ENCODE data around the gene DGKB. TPM values are rescaled to one million over a fixed set of nuclear protein-coding genes. Genes with fewer than 3 reads are reported as not detected.

The DGKB gene
- total RNA-seq, 2 donors from 2014 or later = 0.44 to 0.63 TPM

DNA sequence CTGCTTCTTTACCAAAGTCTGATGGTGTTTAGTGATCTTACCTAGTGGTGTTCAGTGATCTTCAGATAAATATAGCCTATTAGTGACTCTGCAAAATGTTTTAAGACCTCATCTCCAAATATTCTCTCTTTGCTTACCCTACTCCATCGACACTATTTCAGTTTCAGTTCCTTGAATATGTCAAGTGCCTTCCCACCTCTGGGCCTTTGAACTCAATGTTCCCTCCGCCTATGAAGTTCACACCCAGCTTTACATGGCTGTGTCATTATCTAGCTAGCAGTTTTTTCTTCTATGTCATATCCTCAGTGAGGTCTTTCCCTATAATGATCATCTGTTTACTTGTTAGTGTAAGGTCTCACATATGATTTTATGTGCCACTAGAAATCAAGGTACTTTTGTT, 322.6 kb downstream of the DGKB start:
- Histone ChIP-seq H3K9me3 (peaks cover 0 to 7% of the 10 kb centered on the region in 2 donors), H3K4me1 (no peaks in the 10 kb centered on the region), H3K27me3 (no peaks in the 10 kb centered on the region), H3K27ac (no peak overlapping the region), H3K36me3 (no peaks in the 10 kb centered on the region), H3K4me3 (no peak overlapping the region)
- TF ChIP-seq, protein P1, sequence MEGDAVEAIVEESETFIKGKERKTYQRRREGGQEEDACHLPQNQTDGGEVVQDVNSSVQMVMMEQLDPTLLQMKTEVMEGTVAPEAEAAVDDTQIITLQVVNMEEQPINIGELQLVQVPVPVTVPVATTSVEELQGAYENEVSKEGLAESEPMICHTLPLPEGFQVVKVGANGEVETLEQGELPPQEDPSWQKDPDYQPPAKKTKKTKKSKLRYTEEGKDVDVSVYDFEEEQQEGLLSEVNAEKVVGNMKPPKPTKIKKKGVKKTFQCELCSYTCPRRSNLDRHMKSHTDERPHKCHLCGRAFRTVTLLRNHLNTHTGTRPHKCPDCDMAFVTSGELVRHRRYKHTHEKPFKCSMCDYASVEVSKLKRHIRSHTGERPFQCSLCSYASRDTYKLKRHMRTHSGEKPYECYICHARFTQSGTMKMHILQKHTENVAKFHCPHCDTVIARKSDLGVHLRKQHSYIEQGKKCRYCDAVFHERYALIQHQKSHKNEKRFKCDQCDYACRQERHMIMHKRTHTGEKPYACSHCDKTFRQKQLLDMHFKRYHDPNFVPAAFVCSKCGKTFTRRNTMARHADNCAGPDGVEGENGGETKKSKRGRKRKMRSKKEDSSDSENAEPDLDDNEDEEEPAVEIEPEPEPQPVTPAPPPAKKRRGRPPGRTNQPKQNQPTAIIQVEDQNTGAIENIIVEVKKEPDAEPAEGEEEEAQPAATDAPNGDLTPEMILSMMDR (IDR thresholded peaks at IDR 0.05) = no peak
- no peak for DNase-seq (ENCODE audit: low spot score)

DNA sequence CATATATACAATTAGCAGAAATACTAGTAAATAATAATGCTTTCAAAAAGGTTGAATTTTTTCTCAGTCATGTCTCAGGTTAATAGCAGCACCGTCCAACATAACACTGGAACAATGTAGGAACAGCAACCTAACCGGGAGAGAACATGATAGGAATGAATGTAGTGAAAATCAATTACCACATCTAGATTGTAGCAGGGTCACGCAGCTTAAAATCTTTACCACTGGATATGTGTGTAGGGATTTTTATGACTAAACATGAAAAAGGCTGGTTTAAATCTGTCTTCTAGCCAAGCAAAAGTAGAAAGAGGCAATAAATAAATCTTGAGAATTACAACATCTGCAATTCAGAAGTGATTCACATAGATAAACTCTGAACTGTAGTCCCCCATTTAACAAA, 326.0 kb downstream of the DGKB start:
- Histone ChIP-seq H3K4me3 (no peak overlapping the region), H3K9me3 (no peaks in the 10 kb centered on the region), H3K36me3 (no peaks in the 10 kb centered on the region), H3K4me1 (no peaks in the 10 kb centered on the region), H3K27ac (no peak overlapping the region), H3K27me3 (no peaks in the 10 kb centered on the region)
- no peak for DNase-seq (ENCODE audit: low spot score)
- TF ChIP-seq, protein P1 (IDR thresholded peaks at IDR 0.05) = no peak

DNA sequence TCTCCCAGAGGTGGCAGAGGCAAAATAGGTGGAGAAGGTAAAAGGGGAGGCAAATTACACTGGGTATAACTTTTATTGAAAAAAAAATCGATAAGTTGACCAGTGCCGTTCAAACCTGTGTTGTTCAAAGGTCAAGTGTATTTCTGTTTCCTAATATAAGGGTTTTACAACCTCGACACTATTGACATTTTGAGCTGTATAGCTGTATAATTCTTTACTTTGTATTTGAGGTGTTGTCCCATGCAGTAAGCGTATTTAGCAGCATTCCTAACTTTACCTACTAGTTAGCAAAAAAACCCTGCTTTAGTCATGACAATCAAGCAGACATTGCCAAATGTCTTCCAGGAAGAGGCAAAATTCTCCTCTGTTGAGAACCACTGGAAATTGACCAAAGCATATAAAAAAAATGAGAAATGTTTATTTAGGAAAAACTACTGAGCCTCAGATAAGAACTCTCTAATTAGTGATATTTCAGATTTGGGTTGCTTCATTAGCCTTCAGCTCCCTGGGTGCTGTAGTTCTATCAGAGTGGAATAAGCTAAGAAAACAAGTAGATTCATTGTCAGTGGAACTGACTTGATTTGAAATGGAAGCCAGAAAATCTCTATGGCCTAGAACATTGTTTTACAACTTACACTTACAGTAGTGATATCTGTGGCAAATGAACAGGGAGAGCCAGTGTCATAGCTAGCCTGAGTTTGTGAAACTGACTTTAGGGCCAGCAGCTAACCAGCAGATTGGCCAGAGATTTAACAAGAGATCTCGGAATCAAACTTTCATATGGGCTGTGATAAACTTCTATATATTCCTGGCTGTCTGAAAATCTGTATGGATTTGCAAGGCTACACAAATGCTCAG, 331.6 kb downstream of the DGKB start:
- H3K27ac ChIP-seq = no peak overlapping the region
- H3K9me3 ChIP-seq = no peaks in the 10 kb centered on the region
- TF ChIP-seq, protein P1 (IDR thresholded peaks at IDR 0.05) = no peak
- H3K4me3 ChIP-seq = no peak overlapping the region
- DNase-seq (ENCODE audit: low spot score) = no peak
- H3K36me3 ChIP-seq = no peaks in the 10 kb centered on the region
- H3K27me3 ChIP-seq = no peaks in the 10 kb centered on the region
- H3K4me1 ChIP-seq = no peaks in the 10 kb centered on the region

DNA sequence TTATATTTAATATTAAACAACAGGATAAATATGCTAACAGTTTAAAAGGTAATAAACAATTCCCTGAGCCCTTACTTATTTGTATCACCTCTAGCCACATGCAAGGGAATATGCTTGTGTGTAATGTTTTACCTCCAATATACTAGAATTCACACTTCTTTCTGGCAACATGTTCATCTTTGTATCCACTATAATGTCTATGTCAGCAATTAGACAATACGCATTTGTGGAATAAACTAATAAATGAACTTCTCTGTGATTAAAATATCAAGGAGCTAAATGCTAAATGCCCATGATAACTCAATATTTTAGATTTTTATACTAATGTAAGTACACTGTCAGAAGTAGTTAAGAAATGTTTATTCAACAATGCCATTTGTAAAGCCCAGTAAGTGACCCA, 350.5 kb downstream of the DGKB start:
- no peak overlapping the region for H3K27ac ChIP-seq
- H3K4me3 ChIP-seq = no peak overlapping the region

DNA sequence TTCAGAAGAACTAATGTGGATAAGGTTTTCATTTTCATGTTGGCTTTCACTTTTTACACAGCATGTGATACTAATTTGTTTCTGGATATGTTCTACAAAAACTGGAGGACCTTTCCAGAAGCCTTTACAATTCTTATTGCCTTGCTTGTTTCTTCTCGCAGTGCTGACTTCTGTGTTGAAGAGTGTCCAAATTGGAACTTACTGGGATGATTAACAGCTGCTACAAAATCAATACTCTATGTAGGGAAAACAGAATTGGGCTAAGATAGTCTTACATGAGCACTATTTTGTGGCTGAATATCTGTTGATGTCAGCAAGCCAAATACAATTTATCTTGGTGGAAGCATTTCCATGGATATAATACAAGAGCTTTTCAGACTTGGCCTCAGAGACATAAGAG, 351.2 kb downstream of the DGKB start:
- Histone ChIP-seq H3K27ac (no peak overlapping the region), H3K36me3 (no peaks in the 10 kb centered on the region), H3K4me1 (no peaks in the 10 kb centered on the region), H3K27me3 (no peaks in the 10 kb centered on the region), H3K4me3 (no peak overlapping the region), H3K9me3 (no peaks in the 10 kb centered on the region)
- DNase-seq (ENCODE audit: low spot score) = no peak
- TF ChIP-seq, protein P1 (IDR thresholded peaks at IDR 0.05) = no peak

More for the DNA sequence above, 350.5 kb downstream of the DGKB start:
- no peaks in the 10 kb centered on the region for H3K36me3 ChIP-seq
- no peaks in the 10 kb centered on the region for H3K9me3 ChIP-seq
- TF ChIP-seq, protein P1 (IDR thresholded peaks at IDR 0.05) = no peak
- no peak for DNase-seq (ENCODE audit: low spot score)
- H3K4me1 ChIP-seq = no peaks in the 10 kb centered on the region
- H3K27me3 ChIP-seq = no peaks in the 10 kb centered on the region
